Measurements from ENCODE around the gene KCNMA1. TPM values are rescaled to one million over a fixed set of nuclear protein-coding genes. Genes with fewer than 3 reads are reported as not detected.

KCNMA1 gene
- total RNA-seq, 1 donor from 2014 or later = 95.5 TPM

- Mint-ChIP-seq H3K9me3 (ENCODE audit: unreplicated experiment) (no peaks in the 10 kb centered on the region), H3K27me3 (ENCODE audit: unreplicated experiment) (no peaks in the 10 kb centered on the region), H3K4me1 (ENCODE audit: unreplicated experiment) (peaks cover 16% of the 10 kb centered on the region), H3K36me3 (ENCODE audit: unreplicated experiment) (peaks cover 11% of the 10 kb centered on the region), H3K27ac (ENCODE audit: unreplicated experiment) (no peak overlapping the region), H3K4me3 (ENCODE audit: unreplicated experiment) (no peak overlapping the region)
- no peak for TF ChIP-seq CTCF (IDR thresholded peaks at IDR 0.05)
- no peak for DNase-seq (ENCODE audit: extremely low spot score, unreplicated experiment)
Observed at GRCh38 chr10:76970711-76971519, 666.7 kb downstream of the KCNMA1 start.

GRCh38 chr10:76969366-76969948, 668.2 kb downstream of the KCNMA1 start:
- H3K4me3 Mint-ChIP-seq (ENCODE audit: unreplicated experiment) = no peak overlapping the region
- no peak for DNase-seq (ENCODE audit: extremely low spot score, unreplicated experiment)
- H3K27me3 Mint-ChIP-seq (ENCODE audit: unreplicated experiment) = no peaks in the 10 kb centered on the region
- H3K36me3 Mint-ChIP-seq (ENCODE audit: unreplicated experiment) = peaks cover 11% of the 10 kb centered on the region
- H3K27ac Mint-ChIP-seq (ENCODE audit: unreplicated experiment) = no peak overlapping the region
- H3K4me1 Mint-ChIP-seq (ENCODE audit: unreplicated experiment) = peaks cover 14% of the 10 kb centered on the region
- H3K9me3 Mint-ChIP-seq (ENCODE audit: unreplicated experiment) = no peaks in the 10 kb centered on the region
- no peak for TF ChIP-seq CTCF (IDR thresholded peaks at IDR 0.05)

- Mint-ChIP-seq H3K36me3 (ENCODE audit: unreplicated experiment) (peaks cover 11% of the 10 kb centered on the region), H3K27me3 (ENCODE audit: unreplicated experiment) (no peaks in the 10 kb centered on the region), H3K4me1 (ENCODE audit: unreplicated experiment) (peaks cover 5% of the 10 kb centered on the region), H3K27ac (ENCODE audit: unreplicated experiment) (no peak overlapping the region), H3K4me3 (ENCODE audit: unreplicated experiment) (no peak overlapping the region), H3K9me3 (ENCODE audit: unreplicated experiment) (no peaks in the 10 kb centered on the region)
- no peak for DNase-seq (ENCODE audit: extremely low spot score, unreplicated experiment)
- no peak for TF ChIP-seq CTCF (IDR thresholded peaks at IDR 0.05)
Observed at GRCh38 chr10:76968483-76968882, 669.1 kb downstream of the KCNMA1 start.

GRCh38 chr10:76962851-76963250, 674.8 kb downstream of the KCNMA1 start:
- peaks cover 17% of the 10 kb centered on the region for H3K36me3 Mint-ChIP-seq (ENCODE audit: unreplicated experiment)
- H3K9me3 Mint-ChIP-seq (ENCODE audit: unreplicated experiment) = peaks cover 5% of the 10 kb centered on the region
- DNase-seq (ENCODE audit: extremely low spot score, unreplicated experiment) = no peak
- TF ChIP-seq CTCF (IDR thresholded peaks at IDR 0.05) = no peak
- H3K27me3 Mint-ChIP-seq (ENCODE audit: unreplicated experiment) = no peaks in the 10 kb centered on the region
- peaks cover 20% of the 10 kb centered on the region for H3K4me1 Mint-ChIP-seq (ENCODE audit: unreplicated experiment)
- H3K27ac Mint-ChIP-seq (ENCODE audit: unreplicated experiment) = no peak overlapping the region
- no peak overlapping the region for H3K4me3 Mint-ChIP-seq (ENCODE audit: unreplicated experiment)

GRCh38 chr10:76961841-76962240, 675.8 kb downstream of the KCNMA1 start:
- H3K36me3 Mint-ChIP-seq (ENCODE audit: unreplicated experiment) = peaks cover 17% of the 10 kb centered on the region
- TF ChIP-seq CTCF (IDR thresholded peaks at IDR 0.05) = no peak
- H3K9me3 Mint-ChIP-seq (ENCODE audit: unreplicated experiment) = peaks cover 5% of the 10 kb centered on the region
- H3K4me3 Mint-ChIP-seq (ENCODE audit: unreplicated experiment) = no peak overlapping the region
- no peak for DNase-seq (ENCODE audit: extremely low spot score, unreplicated experiment)
- H3K4me1 Mint-ChIP-seq (ENCODE audit: unreplicated experiment) = peaks cover 20% of the 10 kb centered on the region
- H3K27me3 Mint-ChIP-seq (ENCODE audit: unreplicated experiment) = no peaks in the 10 kb centered on the region
- H3K27ac Mint-ChIP-seq (ENCODE audit: unreplicated experiment) = no peak overlapping the region

Data from osteocyte (in vitro differentiated cells).